GM18520 (cell line): ENCODE measurements around the gene AGAP1.

ENCODE experiments used
- ATAC-seq: cut with Tn5 transposase; IDR thresholded peaks from one replicate; pipeline ENCODE4 v1.9.1; 2021; ENCODE audit not compliant: unreplicated experiment

AGAP1 gene

DNA sequence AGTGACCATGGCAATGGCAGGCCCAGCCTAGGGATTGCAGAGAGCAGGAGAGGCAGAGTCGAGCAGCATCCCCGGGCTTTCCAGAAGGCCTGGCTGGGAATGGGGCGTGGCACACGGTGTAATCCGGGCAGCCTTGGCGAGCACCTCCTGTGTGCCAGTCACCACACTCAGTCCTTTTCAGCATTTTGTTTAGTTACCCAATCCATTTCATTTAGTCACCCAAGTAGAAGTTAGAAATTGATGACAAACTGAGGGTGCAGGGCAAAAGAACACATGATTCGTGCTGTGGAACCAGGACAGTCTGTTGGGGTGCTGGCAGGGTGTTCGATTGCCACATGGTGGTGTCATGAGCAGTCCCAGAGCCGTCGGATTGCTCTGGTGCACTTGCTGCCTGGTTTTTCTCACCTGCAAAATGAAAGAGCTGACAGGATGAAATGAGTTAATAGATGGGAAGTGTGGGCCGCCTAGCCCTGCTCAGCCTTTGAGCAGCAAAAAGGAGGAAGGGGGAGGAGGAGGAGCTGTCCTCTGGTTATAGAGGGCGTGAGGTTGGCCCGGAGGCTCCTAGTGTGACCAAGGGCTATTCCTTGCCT, 299.4 kb downstream of the AGAP1 start:
- ATAC-seq, result no peak

DNA sequence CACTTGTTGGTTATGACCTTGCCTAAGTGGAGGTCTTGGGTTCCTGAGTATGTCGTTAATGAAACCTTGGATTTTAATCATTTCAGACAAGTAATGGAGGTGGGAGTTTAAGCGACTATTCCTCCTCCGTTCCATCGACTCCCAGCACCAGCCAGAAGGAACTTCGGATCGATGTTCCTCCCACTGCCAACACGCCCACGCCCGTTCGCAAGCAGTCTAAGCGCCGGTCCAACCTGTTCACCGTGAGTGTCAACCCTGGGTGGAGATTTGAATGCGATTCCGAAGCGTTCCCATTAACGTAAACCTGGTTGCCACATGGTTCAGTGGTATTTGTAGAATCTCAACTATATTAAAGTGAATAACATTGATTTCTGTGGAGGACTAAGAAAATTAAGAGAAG, 305.4 kb downstream of the AGAP1 start:
- no peak for ATAC-seq

DNA sequence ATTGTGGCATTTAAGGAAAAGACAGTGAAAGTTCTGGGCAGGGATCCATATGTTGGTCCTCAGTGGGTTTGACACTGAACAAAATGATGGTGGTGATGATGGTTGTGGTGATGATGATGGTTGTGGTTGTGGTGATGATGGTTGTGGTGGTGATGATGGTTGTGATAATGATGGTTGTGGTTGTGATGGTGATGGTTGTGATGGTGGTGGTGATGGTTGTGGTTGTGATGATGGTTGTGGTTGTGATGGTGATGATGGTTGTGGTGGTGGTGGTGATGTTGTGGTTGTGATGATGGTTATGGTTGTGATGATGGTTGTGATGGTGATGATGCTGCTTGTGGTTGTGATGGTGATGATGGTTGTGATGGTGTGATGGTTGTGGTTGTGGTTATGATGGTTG, 308.7 kb downstream of the AGAP1 start:
- no peak for ATAC-seq

DNA sequence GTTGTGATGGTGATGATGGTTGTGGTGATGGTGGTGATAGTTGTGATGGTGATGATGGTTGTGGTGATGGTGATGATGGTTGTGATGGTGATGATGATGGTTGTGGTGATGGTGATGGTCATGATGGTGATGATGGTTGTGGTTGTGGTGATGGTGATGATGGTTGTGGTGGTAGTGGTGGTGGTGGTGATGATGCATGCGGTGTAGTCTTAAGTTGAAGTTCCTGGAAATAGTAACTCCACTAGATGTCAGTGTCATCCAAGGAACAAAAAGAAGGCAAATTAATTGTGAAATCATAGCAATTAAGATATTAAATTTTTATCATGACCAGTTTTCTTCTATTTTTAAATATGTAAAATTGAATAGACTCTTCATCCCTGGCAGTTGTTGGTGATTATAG, 309.2 kb downstream of the AGAP1 start:
- ATAC-seq, result no peak

DNA sequence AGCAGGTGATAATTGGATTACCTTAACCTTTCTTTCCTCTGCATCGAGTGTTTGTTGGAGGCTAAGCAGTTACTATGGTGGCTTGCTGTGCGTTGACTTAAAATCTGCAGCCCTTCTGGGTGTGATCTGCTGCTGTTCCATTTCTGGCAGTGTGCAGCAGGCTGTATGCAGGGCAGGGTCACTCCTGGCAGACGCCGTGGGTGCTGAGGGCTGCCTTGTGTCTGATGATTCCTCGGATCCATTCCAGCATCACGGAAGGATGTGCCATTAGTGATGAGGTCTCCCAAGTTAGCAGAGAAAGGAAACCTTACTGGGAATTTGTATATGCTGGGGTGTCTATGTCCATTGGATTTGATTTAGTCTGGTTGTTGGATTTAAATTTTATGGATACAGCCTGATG, 310.8 kb downstream of the AGAP1 start:
- no peak for ATAC-seq

DNA sequence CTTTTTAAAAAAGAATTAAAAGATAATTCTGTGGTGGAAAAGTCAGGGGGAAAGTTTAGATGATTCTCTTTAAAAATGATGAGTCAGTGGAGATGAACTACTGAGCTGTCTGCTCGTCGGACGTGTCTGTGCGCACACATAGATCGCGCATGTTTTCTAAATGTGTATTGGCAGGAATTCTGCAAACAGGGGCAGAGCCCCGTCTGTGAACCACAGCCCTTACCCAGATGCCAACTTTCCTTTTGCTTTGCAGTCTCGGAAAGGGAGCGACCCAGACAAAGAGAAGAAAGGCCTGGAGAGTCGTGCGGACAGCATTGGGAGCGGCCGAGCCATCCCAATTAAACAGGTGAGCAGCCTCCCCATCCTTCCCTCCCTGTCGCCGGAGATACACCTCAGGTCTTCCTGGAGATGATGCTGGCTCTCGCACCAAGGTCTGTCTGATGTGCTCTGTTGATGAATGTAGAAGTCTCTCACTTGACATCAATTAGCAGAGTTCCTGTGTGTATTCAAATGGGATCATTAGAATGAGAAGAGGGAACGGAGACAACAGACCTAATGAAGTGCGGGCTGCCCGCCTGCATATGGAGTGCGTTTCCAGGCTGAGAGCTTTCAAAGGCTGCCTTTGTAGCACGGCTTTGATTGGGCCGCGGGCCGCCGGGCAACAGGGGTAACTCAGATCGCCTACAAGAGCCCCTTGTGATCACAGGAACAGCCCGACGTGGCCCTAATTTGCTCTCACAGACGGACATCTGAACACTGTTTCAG, 313.3 kb downstream of the AGAP1 start:
- no peak for ATAC-seq

DNA sequence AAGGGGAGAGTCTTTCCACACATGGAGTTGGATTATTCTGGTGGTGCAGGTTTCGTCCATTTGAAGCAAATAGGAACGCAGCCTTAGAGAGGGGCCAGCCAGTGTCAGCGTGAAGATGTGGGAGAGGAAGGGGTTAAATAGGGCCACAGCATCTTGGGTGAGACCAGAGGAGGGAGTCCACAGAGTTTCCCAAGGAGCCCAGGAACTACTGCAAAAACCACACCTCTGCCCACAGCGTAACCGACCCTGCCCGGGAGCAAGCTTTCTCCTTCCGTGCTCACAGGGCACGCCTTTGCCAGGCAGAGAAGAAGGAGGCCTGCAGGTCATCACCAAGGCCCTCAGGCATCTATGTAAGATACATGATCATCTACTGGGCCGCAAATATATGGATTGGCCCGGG, 314.5 kb downstream of the AGAP1 start:
- no peak for ATAC-seq

DNA sequence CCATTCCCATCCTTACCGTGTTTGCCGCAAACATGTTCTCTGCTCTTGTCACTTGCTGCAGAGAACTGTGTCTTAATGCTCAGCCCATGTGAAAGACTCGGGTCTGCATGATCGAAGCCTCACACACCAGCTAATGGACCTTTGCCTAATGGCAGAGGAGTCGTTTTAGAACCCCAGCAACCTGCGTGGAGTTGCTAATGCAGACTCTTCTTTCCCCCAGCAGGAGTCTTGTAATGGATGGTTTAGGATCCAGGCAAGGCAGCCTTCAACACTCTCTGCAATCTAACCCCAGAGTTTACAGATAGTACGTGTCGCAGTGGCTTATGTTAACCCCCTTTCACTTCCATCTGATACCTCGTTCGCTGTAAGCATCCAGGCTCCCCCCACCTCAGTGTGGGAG, 316.4 kb downstream of the AGAP1 start:
- no peak for ATAC-seq

DNA sequence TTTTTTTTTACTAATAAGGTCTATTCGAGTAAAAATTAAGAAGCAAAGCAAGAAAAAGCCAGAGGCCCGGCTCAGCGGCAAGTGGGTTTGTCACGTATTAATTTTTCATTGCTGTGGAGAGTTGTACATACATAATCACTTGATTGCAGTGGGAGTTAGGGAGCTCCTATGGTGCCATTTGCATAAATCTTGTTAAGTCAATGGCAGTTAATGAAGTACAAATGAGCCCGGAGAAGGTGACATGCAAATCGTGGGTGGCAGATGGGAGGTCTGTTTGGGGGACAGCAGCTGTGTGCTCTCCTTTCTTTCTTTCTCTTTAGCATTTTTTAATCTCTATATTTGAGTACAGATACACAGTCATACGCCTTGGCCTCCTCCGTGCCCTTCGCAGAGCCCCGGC, 317.0 kb downstream of the AGAP1 start:
- ATAC-seq, result no peak

DNA sequence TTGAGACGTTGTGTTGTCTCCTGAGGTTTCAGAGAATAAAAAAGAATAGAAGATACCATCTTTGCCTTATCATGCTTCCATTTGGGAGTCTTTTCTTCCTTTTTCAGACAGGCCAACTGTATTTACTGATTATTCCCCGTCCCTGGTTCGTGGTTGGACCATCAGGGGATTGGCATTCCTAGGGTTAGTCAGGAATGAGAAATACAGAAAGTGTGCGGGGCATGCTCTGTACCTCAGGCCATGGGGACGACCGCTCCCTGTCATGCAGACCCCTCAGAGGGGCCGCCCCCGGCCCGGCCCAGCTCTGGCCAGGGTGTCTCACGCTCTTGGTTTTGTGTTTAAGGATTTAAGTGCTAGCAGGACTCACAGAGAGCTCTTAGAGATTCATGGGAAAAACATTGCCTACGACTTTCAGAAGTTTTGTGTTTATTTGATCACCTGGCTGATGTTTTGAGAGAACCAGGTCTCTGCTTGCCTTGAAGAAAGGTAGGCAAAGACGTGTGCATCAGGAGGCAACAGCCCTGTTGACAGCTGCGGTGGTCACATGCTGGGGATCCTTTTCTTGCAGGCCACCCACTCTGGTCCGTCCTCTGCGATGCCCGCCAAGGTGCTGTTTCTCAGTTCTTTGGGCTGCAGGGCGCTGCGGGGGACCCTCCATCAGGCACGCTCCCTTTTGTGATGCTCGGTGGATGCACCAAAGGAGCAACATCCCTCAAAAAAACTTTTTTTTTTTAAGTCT, 317.8 kb downstream of the AGAP1 start:
- no peak for ATAC-seq

DNA sequence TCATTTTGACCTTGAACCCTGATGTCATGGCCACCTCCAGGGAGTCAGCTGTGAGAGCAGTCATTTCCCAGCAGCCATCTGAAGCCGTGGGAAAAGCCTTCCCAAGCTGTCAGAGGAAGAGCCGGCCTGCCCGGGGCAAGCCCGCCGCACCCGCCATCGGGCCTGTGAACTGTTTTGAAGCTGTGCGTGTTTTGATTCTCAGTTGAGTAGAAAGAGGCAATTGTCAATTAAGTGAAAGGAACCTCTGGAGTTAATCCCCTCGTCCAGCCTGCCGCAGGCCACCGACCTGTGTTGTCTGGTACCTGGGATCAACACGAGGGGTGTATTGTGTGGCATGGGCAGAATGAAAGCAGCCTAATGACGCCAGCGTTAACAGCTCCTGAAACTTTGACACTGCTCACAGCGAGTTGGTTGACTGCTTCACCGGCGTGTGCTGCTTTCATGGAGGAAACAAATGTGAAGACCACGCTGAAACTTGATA, 318.4 kb downstream of the AGAP1 start:
- ATAC-seq, result no peak

DNA sequence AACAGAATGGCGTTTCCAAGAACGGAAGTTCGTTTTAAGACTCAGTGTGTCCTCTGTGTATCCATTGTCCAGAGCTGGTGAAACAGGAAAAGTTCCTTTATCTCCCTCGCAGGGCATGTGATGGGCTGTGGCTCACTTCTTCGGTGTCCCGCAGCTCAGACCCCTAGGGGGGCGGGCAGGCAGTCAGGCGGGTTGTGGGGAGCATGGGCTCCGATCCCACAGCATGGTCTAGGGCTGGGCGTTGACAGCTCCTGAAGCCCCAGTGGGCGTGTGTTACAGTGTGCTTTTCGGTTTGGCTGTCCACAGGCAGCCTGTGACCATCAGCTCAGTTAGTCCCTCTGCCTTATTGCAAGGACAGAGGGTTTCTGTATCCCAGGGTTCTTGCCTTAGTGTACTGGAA, 319.6 kb downstream of the AGAP1 start:
- no peak for ATAC-seq

DNA sequence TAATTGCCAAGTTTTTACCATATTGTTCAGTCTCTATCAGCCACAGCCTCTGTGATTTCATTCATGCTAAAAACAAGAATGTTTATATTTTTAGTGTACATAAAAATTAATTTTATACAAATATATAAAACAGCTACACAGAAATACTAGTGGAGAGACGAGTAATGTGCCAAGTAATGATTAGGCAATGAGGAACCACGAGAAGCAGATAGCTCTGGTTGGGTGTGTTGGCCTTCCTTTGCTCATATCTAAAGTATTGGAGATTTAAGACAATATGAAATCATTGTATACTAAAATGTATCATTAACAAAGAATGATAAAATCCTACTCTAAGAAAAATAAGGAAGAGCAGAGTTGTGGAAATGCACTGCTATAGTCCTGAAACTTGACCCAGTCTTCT, 326.7 kb downstream of the AGAP1 start:
- no peak for ATAC-seq

DNA sequence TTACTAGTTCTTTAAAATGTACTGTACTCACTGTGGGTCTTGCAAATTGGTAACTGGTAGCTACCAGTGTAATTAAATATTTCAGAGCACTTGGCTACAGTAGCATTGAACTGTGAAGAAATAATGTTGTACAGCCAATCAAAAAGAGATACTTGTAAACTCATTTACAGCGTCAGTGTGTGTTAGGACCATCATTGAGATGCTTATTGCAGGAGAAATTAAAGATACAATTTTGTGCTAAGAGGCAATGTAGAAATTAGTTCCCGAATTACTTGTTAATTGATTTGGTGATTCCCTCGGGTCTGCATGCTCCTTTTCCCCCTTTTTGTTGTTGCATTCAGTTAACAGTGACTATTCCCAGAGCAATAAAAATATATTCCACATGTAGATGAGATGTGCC, 330.5 kb downstream of the AGAP1 start:
- no peak for ATAC-seq

DNA sequence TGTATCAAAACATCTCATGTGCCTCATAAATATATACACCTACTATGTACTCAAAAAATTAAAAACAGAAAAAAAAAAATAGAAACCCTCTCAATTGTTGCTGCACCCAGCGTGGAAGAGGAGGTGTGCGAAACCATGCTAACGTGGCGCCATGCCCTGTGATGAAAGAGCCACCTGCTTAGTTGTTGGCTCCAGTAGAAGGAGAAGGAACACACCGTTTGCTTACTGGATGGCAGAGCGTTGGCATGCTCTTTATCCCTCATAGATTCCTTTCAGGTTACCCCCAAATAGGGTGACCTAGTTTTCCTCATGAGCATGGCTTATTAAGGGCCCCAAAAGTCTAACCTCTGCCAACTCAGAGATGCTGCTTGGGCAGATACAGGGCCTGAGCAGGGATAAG, 332.1 kb downstream of the AGAP1 start:
- ATAC-seq, result no peak

DNA sequence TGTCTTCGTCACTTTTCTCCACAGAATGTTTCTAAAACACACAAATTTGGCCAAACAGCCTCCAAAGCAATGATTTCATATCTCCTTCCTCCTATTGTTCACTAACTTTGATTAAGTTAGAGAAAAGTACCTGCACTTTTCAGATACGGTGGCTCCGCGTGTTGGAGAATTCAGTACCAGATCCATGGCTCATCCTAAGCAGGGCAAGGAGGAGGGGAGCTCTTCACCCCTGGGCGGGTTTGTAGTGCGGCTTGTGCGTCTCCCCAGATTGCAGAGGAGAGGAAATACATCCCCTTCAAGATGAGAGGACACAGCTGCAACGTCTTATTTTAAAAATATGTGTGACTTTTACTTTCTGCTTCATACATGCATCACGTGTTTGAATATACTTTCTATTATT, 333.0 kb downstream of the AGAP1 start:
- no peak for ATAC-seq

DNA sequence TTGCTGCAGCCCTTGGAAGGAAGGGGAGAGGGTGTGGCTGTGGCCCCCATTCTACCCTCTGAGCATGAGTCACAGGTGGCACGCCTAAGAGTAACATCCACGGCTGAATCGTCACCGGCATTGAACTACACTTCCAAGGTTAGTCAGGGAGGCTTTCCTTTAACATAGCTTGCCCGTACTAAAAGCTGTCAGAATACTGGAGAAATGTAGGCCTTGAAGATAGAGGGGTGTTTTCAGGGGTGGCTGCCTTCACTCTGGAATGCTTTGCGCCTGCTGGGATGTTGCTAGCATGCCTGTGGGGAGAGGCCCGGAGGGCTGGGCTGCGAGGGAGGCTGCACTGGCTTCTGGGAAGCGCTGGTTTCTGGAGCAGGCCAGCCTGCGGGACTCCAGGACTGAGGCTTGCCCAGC, 333.7 kb downstream of the AGAP1 start:
- no peak for ATAC-seq

DNA sequence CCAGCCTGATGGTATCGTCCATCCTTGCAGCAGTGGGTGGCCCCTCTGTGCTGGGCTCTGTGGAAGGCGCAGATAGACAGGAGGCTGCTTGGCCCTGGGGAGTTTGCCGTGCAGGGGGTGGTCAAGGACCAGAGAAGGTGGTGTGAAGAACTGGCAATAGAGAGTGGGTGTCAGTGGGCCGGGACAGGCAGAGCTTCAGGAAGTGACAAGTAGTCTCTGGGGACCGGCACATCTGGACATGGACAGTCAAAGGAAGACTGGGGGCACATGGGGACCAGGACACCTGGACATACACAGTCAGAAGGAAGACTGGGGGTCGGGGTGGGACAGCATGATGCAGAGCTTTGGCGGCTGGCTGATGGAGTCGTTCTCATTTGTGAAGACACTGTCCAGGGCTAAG, 335.9 kb downstream of the AGAP1 start:
- ATAC-seq, result no peak

DNA sequence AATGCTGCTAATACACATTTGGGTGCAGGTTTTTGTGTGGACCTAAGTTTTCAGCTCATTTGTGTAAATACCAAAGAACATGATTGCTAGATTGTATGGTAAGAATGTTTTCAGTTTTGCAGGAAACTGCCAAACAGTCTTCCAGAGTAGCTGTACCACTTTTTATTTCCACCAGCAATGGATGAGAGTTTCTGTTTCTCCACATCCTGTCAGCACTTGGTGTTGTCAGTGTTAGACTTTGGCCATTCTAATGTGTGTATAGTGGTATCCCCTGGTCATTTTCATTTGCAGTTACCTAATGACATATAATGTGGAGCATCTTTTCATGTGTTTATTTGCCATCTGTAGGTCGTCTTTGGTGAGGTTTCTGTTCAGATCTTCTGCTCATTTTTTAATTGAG, 337.9 kb downstream of the AGAP1 start:
- ATAC-seq, result no peak

DNA sequence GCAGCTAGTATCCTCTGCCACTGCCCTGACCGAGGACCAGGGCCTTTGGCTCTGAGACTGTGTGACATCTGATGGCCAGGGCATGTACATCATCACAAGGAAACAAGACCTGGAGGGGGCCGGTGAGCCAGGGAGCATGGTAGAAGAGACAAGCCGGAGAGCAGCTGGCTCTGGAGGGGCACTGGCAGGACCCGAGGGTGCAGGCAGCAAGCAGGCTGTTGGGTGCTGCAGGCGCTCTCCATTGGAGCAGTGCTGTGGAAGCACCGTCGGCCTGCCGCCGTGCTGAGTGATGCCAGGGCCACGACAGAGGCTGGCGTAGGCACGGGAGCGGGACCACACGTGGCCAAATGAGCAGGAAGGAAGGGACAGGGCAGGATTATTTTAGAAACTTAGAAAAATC, 339.1 kb downstream of the AGAP1 start:
- no peak for ATAC-seq

DNA sequence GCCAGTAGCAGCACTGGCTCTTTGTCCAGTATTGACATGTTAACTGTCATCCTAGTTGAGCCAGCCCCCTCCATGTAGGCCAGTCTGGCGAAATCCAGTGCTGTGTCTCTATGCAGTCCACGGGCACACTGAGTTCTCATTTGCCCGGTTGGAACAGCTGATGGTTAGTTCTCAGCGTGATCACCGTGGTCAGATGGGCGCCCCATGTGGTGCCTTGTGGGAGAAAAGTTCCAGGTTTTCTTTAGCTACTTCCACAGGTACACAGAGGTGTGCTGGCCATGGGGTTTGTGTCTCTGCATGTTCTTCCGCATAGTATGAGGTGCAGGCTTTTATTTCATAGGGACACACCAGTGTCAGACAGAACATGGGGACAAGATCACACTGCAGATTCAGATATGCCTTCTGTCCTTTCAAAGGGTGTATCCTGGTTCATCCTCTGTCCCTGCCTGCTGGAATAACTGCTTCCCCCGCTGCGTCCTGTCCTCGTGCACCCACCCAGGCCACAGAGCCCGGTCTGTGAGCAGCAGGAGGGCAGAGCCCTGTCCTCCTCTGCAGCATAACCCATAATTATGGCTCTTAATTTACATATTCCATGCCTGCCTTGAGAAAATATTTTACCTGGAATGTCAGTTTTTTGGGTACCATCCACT, 340.3 kb downstream of the AGAP1 start:
- ATAC-seq, result no peak

DNA sequence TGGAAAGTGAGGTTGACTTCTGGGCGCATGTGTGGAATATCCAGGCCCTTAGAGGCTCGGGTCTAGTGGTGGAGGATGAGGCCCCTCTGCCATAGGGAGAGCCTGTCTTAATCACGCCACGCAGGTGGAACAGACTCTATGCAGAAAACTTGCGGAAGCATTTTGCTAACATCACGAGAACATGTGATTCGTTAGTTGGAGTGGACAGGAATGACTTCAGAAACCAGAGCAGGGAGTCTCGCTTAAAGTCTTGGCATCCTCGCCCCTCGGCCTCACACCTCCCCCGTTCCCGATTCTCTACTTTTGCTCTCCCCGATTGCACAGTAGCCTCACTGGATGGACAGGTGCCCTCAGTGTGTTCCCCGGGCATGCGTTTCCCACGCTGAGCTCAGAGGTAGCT, 340.9 kb downstream of the AGAP1 start:
- no peak for ATAC-seq
